WERI-Rb-1 (cell line): Measurements from ENCODE around the gene LDB3.

Experiments
- DNase-seq: peaks from one replicate; pipeline ENCODE4 v3.0.0-alpha.2; 2020
- H3K27ac ChIP-seq: fragments of 250-450 bp; sonication (Bioruptor Pico); 2 replicates; pipeline ENCODE4 v1.5.1; 2020; ENCODE audit warnings: mild to moderate bottlenecking, moderate library complexity
- H3K27me3 ChIP-seq: fragments of 250-450 bp; sonication (Bioruptor Pico); 2 replicates; pipeline ENCODE4 v1.5.1; 2021; ENCODE audit warnings: mild to moderate bottlenecking, low read depth, moderate library complexity; ENCODE audit not compliant: insufficient read depth, severe bottlenecking
- H3K36me3 ChIP-seq: fragments of 250-450 bp; sonication (Bioruptor Pico); 2 replicates; pipeline ENCODE4 v1.5.1; 2020; ENCODE audit warnings: mild to moderate bottlenecking, moderate library complexity
- H3K4me3 ChIP-seq: 2 replicates; pipeline ENCODE4 v1.5.1; 2011; ENCODE audit warnings: low read depth, mild to moderate bottlenecking, control low read depth, low read length
- H3K9me3 ChIP-seq: fragments of 250-450 bp; sonication (Bioruptor Pico); 2 replicates; pipeline ENCODE4 v1.5.1; 2021; ENCODE audit warnings: mild to moderate bottlenecking, moderate library complexity; ENCODE audit not compliant: severe bottlenecking
- CTCF ChIP-seq: IDR thresholded peaks from 2 replicates; pipeline ENCODE4 v1.5.1; 2011; ENCODE audit warnings: low read depth, mild to moderate bottlenecking, control low read depth, inconsistent platforms, low read length

The LDB3 gene

GRCh38 chr10:86664341-86665217 is 3.7 kb upstream of the LDB3 start:
- Histone ChIP-seq H3K4me3 (no peak overlapping the region), H3K36me3 (no peaks in the 10 kb centered on the region), H3K27ac (no peak overlapping the region), H3K9me3 (no peaks in the 10 kb centered on the region), H3K27me3 (no peaks in the 10 kb centered on the region)
- no peak for TF ChIP-seq CTCF
- DNase-seq = no peak

- H3K9me3 ChIP-seq = no peaks in the 10 kb centered on the region
- no peak for DNase-seq
- H3K27me3 ChIP-seq = no peaks in the 10 kb centered on the region
- no peak for TF ChIP-seq CTCF
- H3K27ac ChIP-seq = no peak overlapping the region
- H3K4me3 ChIP-seq = no peak overlapping the region
- H3K36me3 ChIP-seq = no peaks in the 10 kb centered on the region
Observed at GRCh38 chr10:86665218-86665607, 3.1 kb upstream of the LDB3 start.

GRCh38 chr10:86665868-86666267 is 2.4 kb upstream of the LDB3 start:
- H3K4me3 ChIP-seq = no peak overlapping the region
- no peak for DNase-seq
- no peak overlapping the region for H3K27ac ChIP-seq
- H3K27me3 ChIP-seq = no peaks in the 10 kb centered on the region
- no peak for TF ChIP-seq CTCF
- H3K9me3 ChIP-seq = no peaks in the 10 kb centered on the region
- H3K36me3 ChIP-seq = no peaks in the 10 kb centered on the region

GRCh38 chr10:86666538-86666937 is 1.8 kb upstream of the LDB3 start:
- no peak overlapping the region for H3K27ac ChIP-seq
- H3K4me3 ChIP-seq = no peak overlapping the region
- H3K9me3 ChIP-seq = no peaks in the 10 kb centered on the region
- TF ChIP-seq CTCF = no peak
- H3K36me3 ChIP-seq = no peaks in the 10 kb centered on the region
- no peak for DNase-seq
- H3K27me3 ChIP-seq = no peaks in the 10 kb centered on the region

GRCh38 chr10:86667421-86668181 is 710 bp upstream of the LDB3 start:
- Histone ChIP-seq H3K36me3 (no peaks in the 10 kb centered on the region), H3K9me3 (no peaks in the 10 kb centered on the region), H3K27ac (no peak overlapping the region), H3K27me3 (no peaks in the 10 kb centered on the region), H3K4me3 (no peak overlapping the region)
- TF ChIP-seq CTCF = no peak
- DNase-seq = no peak
